Endothelial cell of umbilical vein (primary cell): ENCODE measurements around the gene SYNPO2. TPM values are rescaled to one million over a fixed set of nuclear protein-coding genes. Genes with fewer than 3 reads are reported as not detected.

Experiments
- BruUV-seq: library from RNA; stranded (reverse); fragments of 400-500 nt; replicated peaks from 2 replicates; lab custom pipeline; 2021; lab: Mats Ljungman, UMichigan
- CTCF ChIA-PET: fragments of 300-600, 350-600 bp; sonication (Branson Sonifier 250); formaldehyde crosslinking; loops from one replicate; lab custom pipeline; 2021; ENCODE audit warnings: antibody characterized with exemption, inconsistent platforms; lab: Charles Lee
- POLR2A ChIA-PET: fragments of 300-600, 350-600 bp; sonication (Branson Sonifier 250); formaldehyde crosslinking; loops from one replicate; lab custom pipeline; 2021; ENCODE audit warnings: antibody characterized with exemption, inconsistent platforms; lab: Charles Lee
- DNase-seq: peaks from one replicate; pipeline ENCODE4 v3.0.0-alpha.2; 2011; ENCODE audit warnings: low read depth, low spot score
- FAIRE-seq: peaks from 2 replicates; lab custom pipeline; 2011; peaks lifted over from hg19 to GRCh38; lab: Jason Lieb, UNC
- H2AFZ ChIP-seq: 2 replicates; pipeline ENCODE4 v1.6.0; 2012; ENCODE audit warnings: low read depth, low read length, control low read depth, inconsistent platforms
- H3K27ac ChIP-seq: 2 replicates; pipeline ENCODE4 v1.5.1; 2011; ENCODE audit warnings: low read depth, mild to moderate bottlenecking, control low read depth, low read length, moderate library complexity; ENCODE audit not compliant: insufficient read depth
- H3K27me3 ChIP-seq, 2 experiments: 2 replicates each; pipeline versions ENCODE4 v1.6.0 to v1.6.1; 2011; ENCODE audit warnings: low read length in 2 of 2, mixed read lengths in 1 of 2; ENCODE audit not compliant: control insufficient read depth in 2 of 2, insufficient read depth in 2 of 2
- H3K36me3 ChIP-seq, 2 experiments: 2 replicates in 1 of 2; 3 replicates in 1 of 2; pipeline ENCODE4 v1.5.1; 2011; ENCODE audit warnings: low read length in 2 of 2, mild to moderate bottlenecking in 1 of 2, moderate library complexity in 1 of 2; ENCODE audit not compliant: control insufficient read depth in 2 of 2, insufficient read depth in 2 of 2; ENCODE audit errors: extremely low read depth in 1 of 2
- H3K4me1 ChIP-seq: 3 replicates; pipeline ENCODE4 v1.5.1; 2011; ENCODE audit warnings: mild to moderate bottlenecking, low read length; ENCODE audit not compliant: control insufficient read depth, insufficient read depth; ENCODE audit errors: extremely low read depth
- H3K4me2 ChIP-seq: 2 replicates; pipeline ENCODE4 v1.6.1; 2011; ENCODE audit warnings: low read length, control low read depth, mixed read lengths; ENCODE audit not compliant: insufficient read depth
- H3K4me3 ChIP-seq, 3 experiments: fragments of 200-600 bp in 1 of 3; sonication (generic), shearing (Covaris generic) in 1 of 3; replicated peaks in 1 of 3; 2 replicates each; pipeline ENCODE4 v1.5.1; 2011 to 2016; ENCODE audit warnings: control low read depth in 3 of 3, low read length in 3 of 3, mild to moderate bottlenecking in 2 of 3, inconsistent platforms in 1 of 3, low read depth in 1 of 3, moderate library complexity in 1 of 3; ENCODE audit not compliant: insufficient read depth in 1 of 3
- H3K79me2 ChIP-seq: 2 replicates; pipeline ENCODE4 v1.6.0; 2012; ENCODE audit warnings: low read length, inconsistent platforms; ENCODE audit not compliant: control insufficient read depth, insufficient read depth
- H3K9ac ChIP-seq: replicated peaks from 2 replicates; pipeline ENCODE3; 2011; ENCODE audit warnings: low read length, control low read depth; ENCODE audit not compliant: insufficient read depth; ENCODE audit errors: extremely low read depth
- H3K9me1 ChIP-seq: replicated peaks from 3 replicates; pipeline ENCODE4 v1.6.0; 2011; ENCODE audit warnings: mild to moderate bottlenecking, low read length; ENCODE audit not compliant: control insufficient read depth, insufficient read depth; ENCODE audit errors: extremely low read depth
- H3K9me3 ChIP-seq: replicated peaks from 2 replicates; pipeline ENCODE4 v1.5.1; 2012; ENCODE audit warnings: low read length, inconsistent platforms; ENCODE audit not compliant: control insufficient read depth, insufficient read depth
- H4K20me1 ChIP-seq: replicated peaks from 2 replicates; pipeline ENCODE3; 2011; ENCODE audit warnings: mild to moderate bottlenecking, low read length; ENCODE audit not compliant: control insufficient read depth, insufficient read depth; ENCODE audit errors: extremely low read depth
- CTCF ChIP-seq, 2 donors: IDR thresholded peaks; 1 replicate in 1 of 2; 2 replicates in 1 of 2; pipeline ENCODE4 v1.5.1; 2011; ENCODE audit warnings: low read length in 2 of 2, mild to moderate bottlenecking in 2 of 2, moderate library complexity in 2 of 2, control low read depth in 1 of 2, inconsistent platforms in 1 of 2, low read depth in 1 of 2; ENCODE audit not compliant: insufficient read depth in 1 of 2; ENCODE audit errors: extremely low read depth in 1 of 2
- EZH2 ChIP-seq: IDR thresholded peaks from 2 replicates; pipeline ENCODE4 v1.6.1; 2012; ENCODE audit warnings: borderline replicate concordance, low read depth, mild to moderate bottlenecking, moderate library complexity, low read length, inconsistent platforms; ENCODE audit not compliant: severe bottlenecking
- FOS ChIP-seq: IDR thresholded peaks from 2 replicates; pipeline ENCODE4 v1.6.1; 2011; ENCODE audit warnings: mild to moderate bottlenecking, low read length, moderate library complexity, borderline replicate concordance; ENCODE audit not compliant: insufficient read depth
- GATA2 ChIP-seq: IDR thresholded peaks from 2 replicates; pipeline ENCODE4 v1.7.0; 2011; ENCODE audit warnings: low read depth, mild to moderate bottlenecking, moderate library complexity, mixed read lengths, low read length; ENCODE audit not compliant: insufficient read length, insufficient read depth
- MAX ChIP-seq: IDR thresholded peaks from 2 replicates; pipeline ENCODE4 v1.6.1; 2011; ENCODE audit not compliant: insufficient read depth, insufficient read length
- POLR2A ChIP-seq: IDR thresholded peaks from 2 replicates; pipeline ENCODE4 v1.6.1; 2012; ENCODE audit warnings: low read depth, mild to moderate bottlenecking, control low read depth, low read length
- POLR2AphosphoS5 ChIP-seq: IDR thresholded peaks from 2 replicates; pipeline ENCODE4 v1.6.1; 2012; ENCODE audit warnings: low read depth, mild to moderate bottlenecking, control low read depth, low read length, moderate library complexity; ENCODE audit not compliant: insufficient read depth
- dilution Hi-C: fragments of 300-500 bp; cut with MboI; formaldehyde crosslinking; loops from one replicate; pipeline ENCODE4 v1.15.0; 2019; ENCODE audit warnings: low sequenced_read_pairs; ENCODE audit not compliant: extremely low pct_ligation_motif_present
- intact Hi-C: fragments of 100-400 bp; cut with micrococcal nuclease; formaldehyde crosslinking; loops from one replicate; pipeline ENCODE4 v1.10.0; 2022
- polyA plus RNA-seq, 4 experiments: library from polyadenylated mRNA; depleted of rRNA in 3 of 4; stranded (reverse) in 3 of 4; unstranded in 1 of 4; fragments of >200 nt; gene quantifications; 2 replicates each; pipeline versions ENCODE4 v1.2.1 to v1.2.3, GENCODE V29; 2011 to 2012; ENCODE audit warnings: missing spikeins in 1 of 4
- total RNA-seq: library from RNA; stranded (reverse); gene quantifications from 2 replicates; pipeline ENCODE4 v1.2.3, GENCODE V29; 2021

SYNPO2 gene
- total and polyA plus RNA-seq, 2 donors (not counting 3 experiments of a cell fraction or from before 2014, with no cell fraction given) = 0.06 to 0.13 TPM

GRCh38 chr4:119093042-119093827 is 204.6 kb downstream of the SYNPO2 start:
- dilution Hi-C loops (no loop called here), intact Hi-C loops (no loop called here)
- Histone ChIP-seq H3K9me1 (no peaks in the 10 kb centered on the region), H2AFZ (peak overlapping the region; percentile 37), H3K4me1 (peaks cover 16% of the 10 kb centered on the region), H3K4me2 (peak overlapping the region; percentile 13), H3K9ac (no peak overlapping the region), H3K9me3 (no peaks in the 10 kb centered on the region), H3K4me3 (no peak overlapping the region), H3K27ac (peak overlapping the region; percentile 19), H3K36me3 (no peaks in the 10 kb centered on the region), H3K27me3 (no peaks in the 10 kb centered on the region), H3K79me2 (no peaks in the 10 kb centered on the region), H4K20me1 (no peaks in the 10 kb centered on the region)
- BruUV-seq = no TSS peak
- FAIRE-seq (peak; percentile 76), DNase-seq (no peak)
- TF ChIP-seq POLR2A = no peak
- no peak for TF ChIP-seq CTCF (IDR thresholded peaks at IDR 0.05; ENCODE audit: extremely low read depth in 1 of 2, insufficient read depth in 1 of 2, low read depth in 1 of 2, low read length in 2 of 2)
- peak; percentile 43 for TF ChIP-seq GATA2
- no peak for TF ChIP-seq EZH2
- TF ChIP-seq FOS = peak; percentile 44
- no peak for TF ChIP-seq MAX
- no peak for TF ChIP-seq POLR2AphosphoS5
- ChIA-PET CTCF (interaction anchor here (0.7 to 2.5 kb wide), 2 partner anchors 10 to 52 kb away, joined by 3 to 9 read pairs; no protein-coding TSS in a partner anchor), POLR2A (no interaction called here)
